Measurements from ENCODE around the gene SCN5A.

Gene SCN5A

GRCh38 chr3:38515367-38515766 is 134.1 kb downstream of the SCN5A start:
- TF ChIP-seq CTCF (IDR thresholded peaks at IDR 0.05; ENCODE audit: low read depth, low read length, missing control alignments): no peak
- DNase-seq (ENCODE audit: low read depth): no peak
- H3K4me3 ChIP-seq (ENCODE audit: low read depth, low read length): no peak overlapping the region

- no peak for DNase-seq (ENCODE audit: low read depth)
- TF ChIP-seq CTCF (IDR thresholded peaks at IDR 0.05; ENCODE audit: low read depth, low read length, missing control alignments): no peak
- H3K4me3 ChIP-seq (ENCODE audit: low read depth, low read length): no peak overlapping the region
Observed at GRCh38 chr3:38511546-38511945, 137.9 kb downstream of the SCN5A start.

- H3K4me3 ChIP-seq (ENCODE audit: low read depth, low read length): no peak overlapping the region
- TF ChIP-seq CTCF (IDR thresholded peaks at IDR 0.05; ENCODE audit: low read depth, low read length, missing control alignments): no peak
- DNase-seq (ENCODE audit: low read depth): no peak
Observed at GRCh38 chr3:38510631-38511030, 138.9 kb downstream of the SCN5A start.

GRCh38 chr3:38509732-38510131 is 139.8 kb downstream of the SCN5A start:
- no peak for TF ChIP-seq CTCF (IDR thresholded peaks at IDR 0.05; ENCODE audit: low read depth, low read length, missing control alignments)
- no peak for DNase-seq (ENCODE audit: low read depth)
- no peak overlapping the region for H3K4me3 ChIP-seq (ENCODE audit: low read depth, low read length)

- no peak overlapping the region for H3K4me3 ChIP-seq (ENCODE audit: low read depth, low read length)
- no peak for DNase-seq (ENCODE audit: low read depth)
- no peak for TF ChIP-seq CTCF (IDR thresholded peaks at IDR 0.05; ENCODE audit: low read depth, low read length, missing control alignments)
Observed at GRCh38 chr3:38507120-38507519, 142.4 kb downstream of the SCN5A start.

DNA sequence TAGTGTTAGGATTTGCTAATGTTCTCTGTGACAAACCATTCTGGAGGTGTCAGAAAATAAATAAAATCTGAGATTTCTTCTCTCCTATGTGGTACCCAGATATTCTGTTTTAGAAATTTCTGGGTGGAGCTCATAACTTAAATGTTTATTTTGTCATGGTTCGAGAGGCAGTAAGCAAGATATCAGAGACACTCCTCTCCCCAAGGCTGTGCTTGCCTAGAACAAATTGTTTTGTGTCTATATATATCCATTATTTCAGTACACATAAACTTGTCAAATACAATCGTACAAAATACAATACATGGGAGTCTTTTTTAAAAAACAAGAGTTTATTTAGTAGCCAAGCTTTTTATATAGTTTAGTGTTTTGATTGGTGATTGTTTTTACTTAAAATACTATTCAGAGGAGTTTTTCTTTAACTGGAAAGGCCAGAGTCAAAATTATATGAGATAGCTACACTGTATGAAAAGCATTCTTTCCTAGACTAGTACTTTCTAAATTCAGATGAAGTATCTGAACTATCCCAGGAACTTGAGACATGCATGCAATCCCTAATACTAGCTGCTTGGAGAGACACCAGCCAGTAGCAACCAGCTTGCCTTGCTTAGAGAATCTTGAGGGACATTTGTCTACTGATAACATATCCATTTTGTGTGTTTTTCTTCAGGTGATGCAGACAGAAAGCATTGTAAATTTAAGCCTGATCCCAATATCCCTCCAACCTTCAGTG is 148.6 kb downstream of the SCN5A start:
- no peak overlapping the region for H3K4me3 ChIP-seq (ENCODE audit: low read depth, low read length)
- DNase-seq (ENCODE audit: low read depth): no peak
- TF ChIP-seq CTCF (IDR thresholded peaks at IDR 0.05; ENCODE audit: low read depth, low read length, missing control alignments): no peak
